CD14-positive monocyte (primary cell): Measurements from ENCODE around the gene BCAS1. TPM values are rescaled to one million over a fixed set of nuclear protein-coding genes. Genes with fewer than 3 reads are reported as not detected.
A peak's percentile ranks its signal among the peaks of the same experiment; 100 is the strongest.

ENCODE experiments used
- DNase-seq, 3 donors: peaks; one replicate each; pipeline ENCODE4 v3.0.0-alpha.2; 2011 to 2022
- H2AFZ ChIP-seq: 2 replicates; pipeline ENCODE4 v1.6.0; 2012; ENCODE audit warnings: mild to moderate bottlenecking, low read depth, low read length, inconsistent platforms; ENCODE audit not compliant: insufficient read depth, poor library complexity, severe bottlenecking
- H3K27ac ChIP-seq, 2 donors: 1 replicate in 1 of 2; 2 replicates in 1 of 2; pipeline ENCODE4 v1.5.1; 2012 to 2013; ENCODE audit warnings: low read length in 2 of 2, control low read depth in 1 of 2, inconsistent platforms in 1 of 2, low read depth in 1 of 2, mild to moderate bottlenecking in 1 of 2
- H3K27me3 ChIP-seq, 2 donors: one replicate each; pipeline versions ENCODE4 v1.6.0 to v1.6.1; 2011 to 2013; ENCODE audit warnings: low read length in 2 of 2; ENCODE audit not compliant: control insufficient read depth in 2 of 2, insufficient read depth in 2 of 2
- H3K36me3 ChIP-seq, 2 donors: replicated peaks in 1 of 2; 1 replicate in 1 of 2; 2 replicates in 1 of 2; pipeline versions ENCODE4 v1.5.1 to v1.6.1; 2012 to 2013; ENCODE audit warnings: low read length in 2 of 2, control low read depth in 1 of 2, inconsistent platforms in 1 of 2, mild to moderate bottlenecking in 1 of 2; ENCODE audit not compliant: insufficient read depth in 2 of 2, control insufficient read depth in 1 of 2
- H3K4me1 ChIP-seq, 2 donors: 1 replicate in 1 of 2; 2 replicates in 1 of 2; pipeline versions ENCODE4 v1.5.1 to v1.6.1; 2012 to 2013; ENCODE audit warnings: low read length in 2 of 2, control low read depth in 1 of 2, inconsistent platforms in 1 of 2, mild to moderate bottlenecking in 1 of 2, moderate library complexity in 1 of 2; ENCODE audit not compliant: insufficient read depth in 2 of 2, control insufficient read depth in 1 of 2
- H3K4me2 ChIP-seq: replicated peaks from 2 replicates; pipeline ENCODE3; 2012; ENCODE audit warnings: low read length, moderate library complexity, mild to moderate bottlenecking; ENCODE audit not compliant: poor library complexity, severe bottlenecking; ENCODE audit errors: extremely low read depth
- H3K4me3 ChIP-seq, 3 experiments: fragments of 200-600 bp in 1 of 3; sonication (generic) in 1 of 3; replicated peaks in 1 of 3; 1 replicate in 2 of 3; 2 replicates in 1 of 3; pipeline ENCODE4 v1.5.1; 2011 to 2013; ENCODE audit warnings: low read length in 3 of 3, mild to moderate bottlenecking in 3 of 3, control low read depth in 2 of 3, low read depth in 2 of 3, inconsistent platforms in 1 of 3, moderate library complexity in 1 of 3
- H3K79me2 ChIP-seq: 2 replicates; pipeline ENCODE4 v1.6.0; 2012; ENCODE audit warnings: mild to moderate bottlenecking, control low read depth, inconsistent platforms, low read length, moderate library complexity; ENCODE audit not compliant: insufficient read depth
- H3K9ac ChIP-seq: 2 replicates; pipeline ENCODE4 v1.6.0; 2017; ENCODE audit warnings: low read length, mild to moderate bottlenecking; ENCODE audit not compliant: insufficient read depth, poor library complexity, severe bottlenecking
- H3K9me3 ChIP-seq, 2 donors: replicated peaks in 1 of 2; 1 replicate in 1 of 2; 2 replicates in 1 of 2; pipeline versions ENCODE4 v1.5.1 to v1.6.1; 2012 to 2013; ENCODE audit warnings: low read length in 2 of 2, control low read depth in 1 of 2; ENCODE audit not compliant: control insufficient read depth in 1 of 2, insufficient read depth in 1 of 2
- H4K20me1 ChIP-seq: 2 replicates; pipeline ENCODE4 v1.6.0; 2012; ENCODE audit warnings: mild to moderate bottlenecking, low read length, control low read depth, moderate library complexity; ENCODE audit not compliant: insufficient read depth
- H3K27ac Mint-ChIP-seq, 7 donors: one replicate each; pipeline ENCODE4 v1.8.0; 2020; ENCODE audit warnings: mild to moderate bottlenecking in 7 of 7, mixed read lengths in 7 of 7, moderate library complexity in 6 of 7, inconsistent platforms in 2 of 7
- H3K27me3 Mint-ChIP-seq, 3 donors: one replicate each; pipeline ENCODE4 v1.8.0; 2021 to 2022; ENCODE audit warnings: low read depth in 3 of 3, mild to moderate bottlenecking in 3 of 3, mixed read lengths in 3 of 3, moderate library complexity in 3 of 3, inconsistent platforms in 1 of 3
- H3K36me3 Mint-ChIP-seq, 2 donors: one replicate each; pipeline ENCODE4 v1.8.0; 2020; ENCODE audit warnings: mixed read lengths in 2 of 2, inconsistent platforms in 1 of 2, mild to moderate bottlenecking in 1 of 2
- H3K4me1 Mint-ChIP-seq: one replicate; pipeline ENCODE4 v1.8.0; 2020; ENCODE audit warnings: mild to moderate bottlenecking, mixed read lengths
- H3K4me3 Mint-ChIP-seq, 2 donors: one replicate each; pipeline ENCODE4 v1.8.0; 2020; ENCODE audit warnings: mild to moderate bottlenecking in 2 of 2, mixed read lengths in 2 of 2, moderate library complexity in 1 of 2
- H3K9me3 Mint-ChIP-seq, 7 donors: one replicate each; pipeline ENCODE4 v1.8.0; 2020 to 2022; ENCODE audit warnings: mixed read lengths in 7 of 7, mild to moderate bottlenecking in 6 of 7, moderate library complexity in 6 of 7, inconsistent platforms in 2 of 7
- WGBS: methylation state at CpG from one replicate; pipeline ENCODE4 v1.1.5; 2013; ENCODE audit warnings: missing lambda C conversion rate; ENCODE audit not compliant: insufficient coverage; 5-methylcytosine and 5-hydroxymethylcytosine counted together
- intact Hi-C, 2 donors: fragments of 100-400 bp; cut with micrococcal nuclease; formaldehyde crosslinking; loops; one replicate each; pipeline versions ENCODE4 v1.15.0 to v1.15.1; 2023
- polyA plus RNA-seq, 3 donors: library from polyadenylated mRNA; depleted of rRNA in 1 of 3; unstranded in 2 of 3; stranded (reverse) in 1 of 3; fragments of 300-500 nt in 2 of 3; fragments of >200 nt in 1 of 3; fragmentation: Illumina TruSeq in 2 of 3; gene quantifications; 1 replicate in 2 of 3; 2 replicates in 1 of 3; pipeline ENCODE4 v1.2.3, GENCODE V29; 2012 to 2021
- TF ChIP-seq, protein P1 (sequence below): fragments of 200-600 bp; IDR thresholded peaks from one replicate; pipeline ENCODE4 v1.8.0; 2022; ENCODE audit warnings: antibody characterized with exemption, mild to moderate bottlenecking

The BCAS1 gene
- polyA plus RNA-seq, 3 donors: 0.01 to 0.02 TPM; not detected in 1

DNA sequence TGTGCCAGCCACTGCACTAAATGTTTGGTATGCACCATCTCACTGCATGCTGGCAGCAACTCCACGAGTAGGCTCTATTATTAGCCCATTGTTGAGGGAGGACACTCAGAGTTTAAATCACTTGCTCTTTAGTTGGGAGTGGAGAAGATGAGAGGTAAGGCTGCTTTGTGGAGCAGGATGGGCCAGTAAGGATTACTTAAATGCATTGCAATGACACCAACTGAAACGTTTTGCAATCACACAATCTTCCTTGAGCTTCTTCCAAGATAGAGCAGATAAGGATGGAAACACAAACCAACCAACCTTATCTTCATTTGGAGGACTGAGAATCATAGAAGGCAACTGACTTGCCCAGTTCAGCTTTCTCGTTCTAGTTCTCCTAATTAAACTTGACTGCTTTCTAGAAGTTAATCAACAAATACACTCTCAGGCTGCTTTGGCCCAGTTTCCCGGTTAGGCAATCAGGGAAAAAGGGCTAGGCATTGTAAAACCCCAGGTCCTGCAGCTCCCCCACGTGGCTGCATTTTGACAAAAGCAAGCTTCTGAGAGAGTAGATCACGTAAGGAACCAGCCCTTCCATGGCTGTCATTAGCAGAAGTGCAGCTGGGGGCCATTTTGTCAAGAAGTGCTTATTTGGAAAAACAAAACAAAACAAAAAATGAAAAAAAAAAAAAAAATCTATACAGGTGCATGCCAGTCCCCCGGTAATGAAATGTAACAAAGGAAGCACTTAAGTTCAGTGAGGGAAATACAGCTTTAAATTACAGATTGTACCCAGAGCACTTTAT, 130.6 kb downstream of the BCAS1 start:
- H3K9me3 Mint-ChIP-seq: no peaks in the 10 kb centered on the region
- H2AFZ ChIP-seq: peak overlapping the region; percentile 64
- peak; percentile 90 to 96 (median 96) for DNase-seq
- peaks cover 81 to 87% of the 10 kb centered on the region in 2 donors for H3K4me1 ChIP-seq
- intact Hi-C loops: loop anchor here (2.0 to 10.0 kb wide), 5 partner anchors 32 to 362 kb away; no protein-coding TSS in a partner anchor
- H3K36me3 ChIP-seq: no peaks in the 10 kb centered on the region
- peaks cover 0 to 4% of the 10 kb centered on the region in 2 donors for H3K36me3 Mint-ChIP-seq
- peaks cover 0 to 2% (median 2%) of the 10 kb centered on the region in 3 donors for H3K27me3 Mint-ChIP-seq
- H3K27ac ChIP-seq: peak overlapping the region; percentile 2 to 90
- H3K9ac ChIP-seq: peak overlapping the region; percentile 53
- H3K4me1 Mint-ChIP-seq: peaks cover 84% of the 10 kb centered on the region
- TF ChIP-seq, protein P1, sequence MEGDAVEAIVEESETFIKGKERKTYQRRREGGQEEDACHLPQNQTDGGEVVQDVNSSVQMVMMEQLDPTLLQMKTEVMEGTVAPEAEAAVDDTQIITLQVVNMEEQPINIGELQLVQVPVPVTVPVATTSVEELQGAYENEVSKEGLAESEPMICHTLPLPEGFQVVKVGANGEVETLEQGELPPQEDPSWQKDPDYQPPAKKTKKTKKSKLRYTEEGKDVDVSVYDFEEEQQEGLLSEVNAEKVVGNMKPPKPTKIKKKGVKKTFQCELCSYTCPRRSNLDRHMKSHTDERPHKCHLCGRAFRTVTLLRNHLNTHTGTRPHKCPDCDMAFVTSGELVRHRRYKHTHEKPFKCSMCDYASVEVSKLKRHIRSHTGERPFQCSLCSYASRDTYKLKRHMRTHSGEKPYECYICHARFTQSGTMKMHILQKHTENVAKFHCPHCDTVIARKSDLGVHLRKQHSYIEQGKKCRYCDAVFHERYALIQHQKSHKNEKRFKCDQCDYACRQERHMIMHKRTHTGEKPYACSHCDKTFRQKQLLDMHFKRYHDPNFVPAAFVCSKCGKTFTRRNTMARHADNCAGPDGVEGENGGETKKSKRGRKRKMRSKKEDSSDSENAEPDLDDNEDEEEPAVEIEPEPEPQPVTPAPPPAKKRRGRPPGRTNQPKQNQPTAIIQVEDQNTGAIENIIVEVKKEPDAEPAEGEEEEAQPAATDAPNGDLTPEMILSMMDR: peak; percentile 86
- WGBS: 0% methylated on average over 2 of the region's 7 CpGs
- no peaks in the 10 kb centered on the region for H3K9me3 ChIP-seq
- H3K27me3 ChIP-seq: no peaks in the 10 kb centered on the region
- H4K20me1 ChIP-seq: no peaks in the 10 kb centered on the region
- H3K4me2 ChIP-seq: peak overlapping the region; percentile 58
- no peaks in the 10 kb centered on the region for H3K79me2 ChIP-seq
- peak overlapping the region; percentile 80 to 94 (median 91) for H3K27ac Mint-ChIP-seq
- H3K4me3 Mint-ChIP-seq: peak overlapping the region; percentile 60 to 63
- peak overlapping the region in 2 of 3 experiments; percentile 8 to 61 for H3K4me3 ChIP-seq

DNA sequence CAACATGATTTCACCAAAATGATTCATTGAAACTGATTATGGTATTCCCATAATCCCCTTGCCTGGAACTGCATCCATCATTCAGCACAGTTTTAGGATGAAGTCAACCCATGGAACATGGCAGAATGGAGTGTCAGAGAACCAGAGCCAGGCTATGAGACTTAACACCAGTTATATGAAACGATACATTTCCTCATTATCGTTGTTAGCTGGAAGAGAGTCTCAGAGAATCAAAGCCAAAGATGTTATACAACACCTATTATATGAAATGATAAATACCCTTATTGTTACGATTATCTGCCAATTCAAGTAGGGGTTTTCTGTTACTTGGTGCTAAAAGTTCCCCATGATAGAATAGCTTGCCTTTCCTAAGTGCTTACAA, 131.2 kb downstream of the BCAS1 start:
- Histone ChIP-seq H3K27me3 (no peaks in the 10 kb centered on the region), H3K4me2 (peak overlapping the region; percentile 58), H2AFZ (peak overlapping the region; percentile 64), H3K4me3 (peak overlapping the region in 1 of 3 experiments; percentile 61), H3K79me2 (no peaks in the 10 kb centered on the region), H3K4me1 (peaks cover 86 to 92% of the 10 kb centered on the region in 2 donors), H4K20me1 (no peaks in the 10 kb centered on the region), H3K9ac (no peak overlapping the region), H3K27ac (peak overlapping the region; percentile 2 to 90), H3K9me3 (no peaks in the 10 kb centered on the region), H3K36me3 (no peaks in the 10 kb centered on the region)
- no peaks in the 10 kb centered on the region for H3K9me3 Mint-ChIP-seq
- intact Hi-C loops: loop anchor here (10.0 kb wide), 2 partner anchors 94 to 204 kb away; no protein-coding TSS in a partner anchor
- peak overlapping the region; percentile 80 to 94 (median 91) for H3K27ac Mint-ChIP-seq
- no CpG with 5 or more reads among the region's 3 CpGs for WGBS
- H3K36me3 Mint-ChIP-seq: peaks cover 0 to 4% of the 10 kb centered on the region in 2 donors
- TF ChIP-seq, protein P1: no peak
- H3K4me1 Mint-ChIP-seq: peaks cover 89% of the 10 kb centered on the region
- H3K4me3 Mint-ChIP-seq: no peak overlapping the region
- H3K27me3 Mint-ChIP-seq: peaks cover 0 to 2% (median 2%) of the 10 kb centered on the region in 3 donors
- peak in 1 of 3 donors; percentile 39 for DNase-seq
